Anterior cingulate cortex (tissue), 58 donors: ENCODE data around the gene CNTNAP2.
A peak's percentile ranks its signal among the peaks of the same experiment; 100 is the strongest.

Experiments
- DNase-seq, 58 donors: peaks; one replicate each; lab custom pipeline; 2025; lab: John Stamatoyannopoulos, UW

The CNTNAP2 gene

GRCh38 chr7:148232784-148233183 is 2116.2 kb downstream of the CNTNAP2 start:
- no peak for DNase-seq

- DNase-seq, result peak in 1 of 58 donors; percentile 9
Observed at GRCh38 chr7:148234715-148235114, 2118.1 kb downstream of the CNTNAP2 start.

GRCh38 chr7:148238761-148239325 is 2122.2 kb downstream of the CNTNAP2 start:
- no peak for DNase-seq

- no peak for DNase-seq
Observed at GRCh38 chr7:148241700-148242293, 2125.2 kb downstream of the CNTNAP2 start.

- DNase-seq, result peak in 20 of 58 donors; percentile 4 to 50 (median 28)
Observed at GRCh38 chr7:148242294-148242821, 2125.8 kb downstream of the CNTNAP2 start.

GRCh38 chr7:148245381-148245780 is 2128.8 kb downstream of the CNTNAP2 start:
- DNase-seq, result peak in 2 of 58 donors; percentile 12 to 28

- DNase-seq, result no peak
Observed at GRCh38 chr7:148253629-148254028, 2137.0 kb downstream of the CNTNAP2 start.

GRCh38 chr7:148255333-148255732 is 2138.7 kb downstream of the CNTNAP2 start:
- no peak for DNase-seq

- no peak for DNase-seq
Observed at GRCh38 chr7:148256433-148256832, 2139.8 kb downstream of the CNTNAP2 start.

GRCh38 chr7:148260599-148260998 is 2144.0 kb downstream of the CNTNAP2 start:
- DNase-seq, result no peak

GRCh38 chr7:148261523-148261922 is 2144.9 kb downstream of the CNTNAP2 start:
- DNase-seq, result no peak

GRCh38 chr7:148261996-148262688 is 2145.5 kb downstream of the CNTNAP2 start:
- DNase-seq, result peak in 4 of 58 donors; percentile 2 to 21 (median 10)

GRCh38 chr7:148262721-148263229 is 2146.2 kb downstream of the CNTNAP2 start:
- DNase-seq, result peak in 55 of 58 donors; percentile 14 to 85 (median 52)

- DNase-seq, result peak in 2 of 58 donors; percentile 5 to 20
Observed at GRCh38 chr7:148264933-148265557, 2148.4 kb downstream of the CNTNAP2 start.

GRCh38 chr7:148265896-148266295 is 2149.3 kb downstream of the CNTNAP2 start:
- DNase-seq, result no peak

- no peak for DNase-seq
Observed at GRCh38 chr7:148266795-148267194, 2150.2 kb downstream of the CNTNAP2 start.

- DNase-seq, result no peak
Observed at GRCh38 chr7:148270576-148270975, 2154.0 kb downstream of the CNTNAP2 start.

- DNase-seq, result no peak
Observed at GRCh38 chr7:148274118-148274517, 2157.5 kb downstream of the CNTNAP2 start.

GRCh38 chr7:148275359-148275890 is 2158.8 kb downstream of the CNTNAP2 start:
- no peak for DNase-seq

- DNase-seq, result peak in 8 of 58 donors; percentile 4 to 29 (median 20)
Observed at GRCh38 chr7:148276314-148277041, 2159.9 kb downstream of the CNTNAP2 start.
